ENCODE measurements around the gene EEPD1.

EEPD1 gene

DNA sequence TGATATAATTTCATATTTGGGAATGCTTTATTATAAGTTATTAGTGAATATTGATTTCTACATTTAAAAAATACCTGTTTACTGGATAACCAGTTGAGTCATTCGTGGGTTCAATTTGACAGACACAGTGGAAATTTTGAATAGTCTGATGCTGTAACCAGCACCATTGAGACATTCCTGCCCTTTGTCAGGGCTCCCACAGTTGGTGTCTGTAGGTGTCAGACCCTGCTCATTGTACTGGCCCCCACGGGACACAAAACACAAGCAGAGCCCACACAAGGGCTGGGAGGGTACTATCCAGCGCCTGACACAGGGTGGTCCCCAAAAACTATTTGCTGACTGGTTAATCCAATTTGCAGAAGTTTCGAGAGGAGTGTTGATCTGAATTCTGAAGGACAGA is 35.9 kb downstream of the EEPD1 start:
- H2AK5ac ChIP-seq (ENCODE audit: low read length), result no peak overlapping the region
- no peaks in the 10 kb centered on the region for H3K27me3 ChIP-seq (ENCODE audit: insufficient read depth, low read length)
- H3K23ac ChIP-seq (ENCODE audit: low read length), result no peak overlapping the region
- H3K4me1 ChIP-seq (ENCODE audit: control insufficient read depth in 1 of 2, insufficient read depth in 2 of 2, low read length in 2 of 2), result no peaks in the 10 kb centered on the region
- no peak overlapping the region for H2BK120ac ChIP-seq (ENCODE audit: insufficient read depth, low read length, poor library complexity)
- H4K8ac ChIP-seq (ENCODE audit: low read depth, low read length), result no peak overlapping the region
- H3K9me3 ChIP-seq (ENCODE audit: insufficient read depth, low read depth, low read length), result no peaks in the 10 kb centered on the region
- no peak overlapping the region for H3K4me2 ChIP-seq (ENCODE audit: low read length)
- no peak overlapping the region for H2AFZ ChIP-seq (ENCODE audit: insufficient read depth, low read length, poor library complexity)
- no peak overlapping the region for H3K18ac ChIP-seq (ENCODE audit: low read length)
- H2BK5ac ChIP-seq (ENCODE audit: low read depth, low read length, poor library complexity), result no peak overlapping the region
- no peak overlapping the region for H3K14ac ChIP-seq (ENCODE audit: low read length)
- no peak overlapping the region for H2BK12ac ChIP-seq (ENCODE audit: low read length)
- H3K4me3 ChIP-seq (ENCODE audit: low read depth, low read length), result no peak overlapping the region
- no peaks in the 10 kb centered on the region for H3K79me2 ChIP-seq (ENCODE audit: control insufficient read depth, insufficient read depth, low read length, poor library complexity)
- H3K27ac ChIP-seq (ENCODE audit: low read depth, low read length), result no peak overlapping the region
- WGBS (ENCODE audit: extremely low coverage, insufficient coverage, insufficient read length), result no CpG with 5 or more reads among the region's 4 CpGs
- no peaks in the 10 kb centered on the region for H3K36me3 ChIP-seq (ENCODE audit: control insufficient read depth in 1 of 2, insufficient read depth in 2 of 2, low read length in 2 of 2)
- no peak for DNase-seq
- no peak overlapping the region for H4K12ac ChIP-seq (ENCODE audit: low read depth, low read length)
- H3K4ac ChIP-seq (ENCODE audit: low read depth, low read length), result no peak overlapping the region
- H3K9ac ChIP-seq (ENCODE audit: low read length), result no peak overlapping the region
- no peaks in the 10 kb centered on the region for H3K79me1 ChIP-seq (ENCODE audit: low read length)
- H4K91ac ChIP-seq (ENCODE audit: low read depth, low read length), result no peak overlapping the region

DNA sequence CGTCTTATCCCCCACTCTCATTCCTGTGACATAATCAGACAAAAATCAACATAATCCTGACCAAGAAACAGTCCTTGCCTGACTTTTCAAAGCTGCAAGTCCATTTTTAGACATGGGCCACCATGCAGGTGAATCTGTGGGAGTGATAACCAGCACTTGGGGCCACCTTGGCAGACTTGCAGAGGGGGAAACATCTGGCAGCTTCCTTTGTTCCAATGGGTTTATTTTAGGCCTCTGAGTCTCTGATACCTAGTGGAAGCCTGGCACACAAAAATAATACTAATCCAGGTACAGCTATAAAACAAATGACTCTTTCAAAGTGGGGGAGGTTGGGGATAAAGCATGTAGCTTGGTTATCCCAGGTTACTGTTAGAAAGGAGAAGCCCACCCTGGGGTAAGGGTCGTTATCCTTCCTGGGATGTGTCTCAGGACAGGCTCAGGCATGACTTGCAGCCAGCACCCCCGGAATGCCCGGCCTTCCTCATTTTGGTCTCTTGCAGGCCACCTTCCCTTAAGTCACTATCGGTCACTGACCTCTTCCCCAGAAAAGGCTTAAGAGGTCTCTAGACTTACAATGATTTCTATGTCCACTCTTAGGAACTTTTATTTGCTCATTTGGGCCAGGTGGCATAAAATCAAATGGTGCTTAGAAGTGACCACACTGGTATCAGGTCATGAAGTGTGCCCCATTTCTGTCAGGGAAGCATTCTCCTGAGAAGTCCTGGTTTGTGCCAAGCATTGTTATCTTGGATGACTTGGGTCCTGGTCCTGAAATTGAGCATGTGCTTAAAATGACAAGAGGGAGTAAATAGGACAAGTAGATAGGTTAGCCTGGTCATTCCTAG is 37.6 kb downstream of the EEPD1 start:
- no peak overlapping the region for H3K4ac ChIP-seq (ENCODE audit: low read depth, low read length)
- H2AK5ac ChIP-seq (ENCODE audit: low read length), result no peak overlapping the region
- H2BK120ac ChIP-seq (ENCODE audit: insufficient read depth, low read length, poor library complexity), result no peak overlapping the region
- no peak overlapping the region for H3K18ac ChIP-seq (ENCODE audit: low read length)
- H3K23ac ChIP-seq (ENCODE audit: low read length), result no peak overlapping the region
- WGBS (ENCODE audit: extremely low coverage, insufficient coverage, insufficient read length), result no CpG with 5 or more reads among the region's 5 CpGs
- H4K12ac ChIP-seq (ENCODE audit: low read depth, low read length), result no peak overlapping the region
- H3K36me3 ChIP-seq (ENCODE audit: control insufficient read depth in 1 of 2, insufficient read depth in 2 of 2, low read length in 2 of 2), result no peaks in the 10 kb centered on the region
- H3K79me2 ChIP-seq (ENCODE audit: control insufficient read depth, insufficient read depth, low read length, poor library complexity), result no peaks in the 10 kb centered on the region
- no peak overlapping the region for H4K91ac ChIP-seq (ENCODE audit: low read depth, low read length)
- no peak overlapping the region for H3K27ac ChIP-seq (ENCODE audit: low read depth, low read length)
- H3K4me1 ChIP-seq (ENCODE audit: control insufficient read depth in 1 of 2, insufficient read depth in 2 of 2, low read length in 2 of 2), result no peaks in the 10 kb centered on the region
- no peak overlapping the region for H3K14ac ChIP-seq (ENCODE audit: low read length)
- peaks cover 2% of the 10 kb centered on the region for H3K9me3 ChIP-seq (ENCODE audit: insufficient read depth, low read depth, low read length)
- no peak overlapping the region for H2BK5ac ChIP-seq (ENCODE audit: low read depth, low read length, poor library complexity)
- no peak overlapping the region for H2BK12ac ChIP-seq (ENCODE audit: low read length)
- no peak overlapping the region for H4K8ac ChIP-seq (ENCODE audit: low read depth, low read length)
- H3K79me1 ChIP-seq (ENCODE audit: low read length), result no peaks in the 10 kb centered on the region
- peak; percentile 13 to 29 for DNase-seq
- H3K27me3 ChIP-seq (ENCODE audit: insufficient read depth, low read length), result no peaks in the 10 kb centered on the region
- no peak overlapping the region for H3K4me2 ChIP-seq (ENCODE audit: low read length)
- H3K9ac ChIP-seq (ENCODE audit: low read length), result no peak overlapping the region
- no peak overlapping the region for H3K4me3 ChIP-seq (ENCODE audit: low read depth, low read length)
- H2AFZ ChIP-seq (ENCODE audit: insufficient read depth, low read length, poor library complexity), result no peak overlapping the region

- no peak overlapping the region for H4K8ac ChIP-seq (ENCODE audit: low read depth, low read length)
- no peak overlapping the region for H3K4me3 ChIP-seq (ENCODE audit: low read depth, low read length)
- no peaks in the 10 kb centered on the region for H3K79me1 ChIP-seq (ENCODE audit: low read length)
- WGBS (ENCODE audit: extremely low coverage, insufficient coverage, insufficient read length), result no CpG with 5 or more reads among the region's 7 CpGs
- H3K23ac ChIP-seq (ENCODE audit: low read length), result no peak overlapping the region
- no peak overlapping the region for H3K14ac ChIP-seq (ENCODE audit: low read length)
- no peaks in the 10 kb centered on the region for H3K27me3 ChIP-seq (ENCODE audit: insufficient read depth, low read length)
- H3K27ac ChIP-seq (ENCODE audit: low read depth, low read length), result no peak overlapping the region
- no peak overlapping the region for H3K9ac ChIP-seq (ENCODE audit: low read length)
- no peak for DNase-seq
- no peak overlapping the region for H4K12ac ChIP-seq (ENCODE audit: low read depth, low read length)
- no peak overlapping the region for H2BK12ac ChIP-seq (ENCODE audit: low read length)
- no peak overlapping the region for H3K4me2 ChIP-seq (ENCODE audit: low read length)
- H2AFZ ChIP-seq (ENCODE audit: insufficient read depth, low read length, poor library complexity), result no peak overlapping the region
- no peak overlapping the region for H2AK5ac ChIP-seq (ENCODE audit: low read length)
- H3K4me1 ChIP-seq (ENCODE audit: control insufficient read depth in 1 of 2, insufficient read depth in 2 of 2, low read length in 2 of 2), result no peaks in the 10 kb centered on the region
- no peak overlapping the region for H3K18ac ChIP-seq (ENCODE audit: low read length)
- no peak overlapping the region for H3K4ac ChIP-seq (ENCODE audit: low read depth, low read length)
- no peak overlapping the region for H4K91ac ChIP-seq (ENCODE audit: low read depth, low read length)
- H3K36me3 ChIP-seq (ENCODE audit: control insufficient read depth in 1 of 2, insufficient read depth in 2 of 2, low read length in 2 of 2), result no peaks in the 10 kb centered on the region
- no peak overlapping the region for H2BK5ac ChIP-seq (ENCODE audit: low read depth, low read length, poor library complexity)
- no peak overlapping the region for H2BK120ac ChIP-seq (ENCODE audit: insufficient read depth, low read length, poor library complexity)
- no peaks in the 10 kb centered on the region for H3K79me2 ChIP-seq (ENCODE audit: control insufficient read depth, insufficient read depth, low read length, poor library complexity)
- peaks cover 2% of the 10 kb centered on the region for H3K9me3 ChIP-seq (ENCODE audit: insufficient read depth, low read depth, low read length)
These were observed 38.4 kb downstream of the EEPD1 start for GRCh38 chr7:36191292-36191920.

- Histone ChIP-seq H3K4me1 (ENCODE audit: control insufficient read depth in 1 of 2, insufficient read depth in 2 of 2, low read length in 2 of 2) (no peaks in the 10 kb centered on the region), H2AFZ (ENCODE audit: insufficient read depth, low read length, poor library complexity) (no peak overlapping the region), H2AK5ac (ENCODE audit: low read length) (no peak overlapping the region), H3K18ac (ENCODE audit: low read length) (no peak overlapping the region), H2BK120ac (ENCODE audit: insufficient read depth, low read length, poor library complexity) (no peak overlapping the region), H3K9me3 (ENCODE audit: insufficient read depth, low read depth, low read length) (peaks cover 2% of the 10 kb centered on the region), H2BK5ac (ENCODE audit: low read depth, low read length, poor library complexity) (no peak overlapping the region), H3K14ac (ENCODE audit: low read length) (no peak overlapping the region), H3K9ac (ENCODE audit: low read length) (no peak overlapping the region), H2BK12ac (ENCODE audit: low read length) (no peak overlapping the region), H3K4me3 (ENCODE audit: low read depth, low read length) (no peak overlapping the region), H4K12ac (ENCODE audit: low read depth, low read length) (no peak overlapping the region), H3K36me3 (ENCODE audit: control insufficient read depth in 1 of 2, insufficient read depth in 2 of 2, low read length in 2 of 2) (no peaks in the 10 kb centered on the region), H4K8ac (ENCODE audit: low read depth, low read length) (no peak overlapping the region), H3K4me2 (ENCODE audit: low read length) (no peak overlapping the region), H3K27ac (ENCODE audit: low read depth, low read length) (no peak overlapping the region), H3K27me3 (ENCODE audit: insufficient read depth, low read length) (no peaks in the 10 kb centered on the region), H4K91ac (ENCODE audit: low read depth, low read length) (no peak overlapping the region), H3K23ac (ENCODE audit: low read length) (no peak overlapping the region), H3K79me2 (ENCODE audit: control insufficient read depth, insufficient read depth, low read length, poor library complexity) (no peaks in the 10 kb centered on the region), H3K4ac (ENCODE audit: low read depth, low read length) (no peak overlapping the region), H3K79me1 (ENCODE audit: low read length) (no peaks in the 10 kb centered on the region)
- WGBS (ENCODE audit: extremely low coverage, insufficient coverage, insufficient read length), result no CpG with 5 or more reads among the region's 11 CpGs
- DNase-seq, result peak; percentile 25 to 42
These were observed 39.2 kb downstream of the EEPD1 start for GRCh38 chr7:36192053-36192824.

Data from trophoblast cell (in vitro differentiated cells and primary cell).